Left hindlimb (tissue), 1 donor: ENCODE measurements around the gene AQP12B.

Source experiments
- DNase-seq: peaks from one replicate; pipeline ENCODE4 v3.0.0-alpha.2; 2018

Gene AQP12B

GRCh38 chr2:240717681-240718581 is 35.2 kb upstream of the AQP12B start:
- no peak for DNase-seq

- DNase-seq = no peak
Observed at GRCh38 chr2:240717181-240717641, 34.5 kb upstream of the AQP12B start.

DNA sequence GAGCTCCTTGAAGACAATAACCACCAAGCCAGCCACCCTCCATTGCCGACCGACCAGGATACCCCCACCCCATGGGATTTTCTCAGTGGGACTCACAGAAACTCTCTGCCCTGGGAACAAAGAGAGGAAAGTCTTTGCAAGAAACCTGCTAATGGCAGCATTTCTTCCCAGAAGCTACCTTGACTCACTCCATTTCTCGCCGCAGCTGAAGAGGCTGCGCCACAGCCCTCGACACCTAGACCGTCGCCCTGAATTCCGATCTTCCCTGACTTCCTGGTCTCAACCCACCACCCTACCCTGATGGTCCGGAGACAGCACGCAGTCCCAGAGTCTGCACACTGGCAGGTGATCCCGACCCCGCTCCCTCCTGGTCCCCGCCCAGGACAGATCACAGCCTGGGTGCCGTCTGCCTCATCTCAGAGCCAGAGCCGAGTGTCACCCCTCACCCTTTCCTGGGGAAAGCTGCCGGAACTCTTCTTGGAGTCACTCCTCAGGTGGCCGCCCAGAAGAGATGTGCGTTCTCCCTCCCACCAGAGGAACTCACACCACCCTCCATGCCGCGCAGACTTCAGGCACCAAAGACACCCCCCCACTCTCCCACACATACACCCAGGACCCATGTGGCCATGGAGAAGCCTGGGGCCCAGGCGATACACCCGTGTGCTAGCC is 33.6 kb upstream of the AQP12B start:
- no peak for DNase-seq

DNA sequence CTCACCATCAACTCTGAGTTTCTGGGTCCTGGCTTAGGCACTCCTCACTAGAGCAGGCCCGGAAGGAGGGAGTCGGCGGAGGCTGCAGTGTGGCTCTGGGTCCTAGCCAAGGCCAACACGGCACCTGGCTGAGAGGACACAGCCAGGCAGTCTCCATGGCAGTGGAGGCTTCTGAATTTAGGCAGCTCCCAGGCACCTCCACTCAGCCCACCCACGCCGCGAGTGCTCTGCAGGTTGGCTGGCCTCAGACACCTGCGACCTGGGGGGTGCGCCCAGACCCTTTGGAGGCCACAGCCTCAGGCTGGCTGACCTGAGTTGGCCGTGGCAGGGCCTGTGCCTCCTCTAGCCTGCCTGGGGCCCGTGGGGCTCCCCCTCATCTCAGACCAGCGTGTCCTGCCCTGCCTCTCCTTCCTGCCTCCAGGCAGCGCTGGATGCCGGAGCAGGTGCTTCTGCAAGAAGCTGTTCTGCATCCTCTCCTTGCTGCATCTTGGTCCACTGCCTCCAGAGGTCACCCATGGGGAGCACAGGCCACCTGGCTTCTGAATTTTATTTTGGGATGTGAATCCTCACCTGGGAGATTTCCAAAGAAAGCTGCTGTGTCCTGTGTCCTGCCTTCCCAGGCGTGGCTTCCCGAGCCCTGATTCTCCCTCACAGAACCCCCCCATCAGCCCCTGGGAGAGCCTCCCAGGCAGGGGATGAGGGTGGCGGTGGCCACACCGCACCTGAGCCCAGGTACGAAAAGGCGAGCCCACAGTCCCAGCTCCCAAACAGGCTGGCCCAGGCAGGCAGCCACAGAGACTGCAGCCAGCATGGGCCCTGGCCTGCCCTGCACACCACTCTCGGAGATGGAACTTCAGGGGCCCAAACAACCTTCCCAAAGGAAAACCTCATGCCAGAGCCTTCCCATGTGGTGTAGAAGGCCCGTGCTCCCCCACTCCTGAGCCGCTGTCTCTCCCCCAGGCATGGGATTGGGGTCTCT is 32.4 kb upstream of the AQP12B start:
- DNase-seq = no peak

DNA sequence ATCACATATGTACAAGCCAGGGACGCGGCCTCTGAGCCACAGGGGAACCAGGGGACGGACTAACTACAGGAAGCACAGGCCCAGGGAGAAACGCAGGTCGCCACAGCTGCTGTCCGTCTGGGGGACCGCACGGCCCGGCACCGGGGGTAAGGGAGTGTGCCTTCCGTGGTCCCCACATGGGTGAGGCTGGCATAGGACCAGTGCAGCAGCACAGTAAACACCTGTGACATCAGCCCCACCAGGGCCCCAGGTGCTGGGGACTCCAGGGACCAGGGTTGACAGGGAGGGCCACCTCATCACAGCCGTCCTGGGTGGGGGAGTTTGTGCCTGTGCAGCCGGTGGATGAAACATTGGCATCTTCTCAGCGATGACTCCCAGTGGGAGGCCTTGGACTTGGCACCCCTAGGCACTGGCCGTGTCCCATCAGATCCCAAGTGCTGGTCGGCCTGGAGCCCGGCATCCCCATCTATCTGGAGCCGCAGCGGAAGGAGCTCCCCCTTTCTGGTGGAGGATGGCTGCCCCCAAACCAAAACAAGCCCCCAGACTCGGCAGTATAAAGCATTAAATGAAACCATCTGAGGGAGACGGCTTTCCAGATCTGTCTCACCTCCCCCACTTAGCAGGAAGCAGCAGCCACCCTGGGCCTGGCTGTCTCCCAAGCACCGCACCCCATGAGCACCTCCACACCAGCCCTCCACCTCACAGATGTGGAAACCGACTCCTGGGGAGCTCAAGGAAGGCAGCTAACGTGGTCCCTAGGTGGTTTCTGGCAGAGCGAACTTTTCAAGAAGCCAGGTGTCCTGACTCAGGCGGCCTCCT is 31.5 kb upstream of the AQP12B start:
- DNase-seq = no peak

- no peak for DNase-seq
Observed at GRCh38 chr2:240713071-240713927, 30.6 kb upstream of the AQP12B start.

DNA sequence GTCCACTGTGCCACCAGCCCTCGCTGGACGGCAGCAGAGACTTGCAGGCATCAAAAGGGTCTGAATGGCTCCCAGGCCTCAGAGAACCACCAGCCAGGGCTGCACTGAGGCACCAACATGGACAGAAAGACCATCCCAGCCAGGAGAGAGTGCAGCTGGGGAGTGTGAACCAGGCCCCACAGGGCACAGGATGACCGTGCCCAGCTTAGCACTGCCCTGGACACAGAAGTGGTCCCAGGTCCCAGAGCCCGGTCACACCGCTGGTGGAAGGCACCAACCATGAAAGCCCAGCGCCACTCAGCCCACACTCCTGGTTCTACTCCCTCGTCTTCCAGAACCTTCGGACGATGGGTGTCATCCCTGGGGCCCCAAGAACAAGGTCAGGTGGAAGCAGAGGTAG is 29.4 kb upstream of the AQP12B start:
- DNase-seq = no peak

DNA sequence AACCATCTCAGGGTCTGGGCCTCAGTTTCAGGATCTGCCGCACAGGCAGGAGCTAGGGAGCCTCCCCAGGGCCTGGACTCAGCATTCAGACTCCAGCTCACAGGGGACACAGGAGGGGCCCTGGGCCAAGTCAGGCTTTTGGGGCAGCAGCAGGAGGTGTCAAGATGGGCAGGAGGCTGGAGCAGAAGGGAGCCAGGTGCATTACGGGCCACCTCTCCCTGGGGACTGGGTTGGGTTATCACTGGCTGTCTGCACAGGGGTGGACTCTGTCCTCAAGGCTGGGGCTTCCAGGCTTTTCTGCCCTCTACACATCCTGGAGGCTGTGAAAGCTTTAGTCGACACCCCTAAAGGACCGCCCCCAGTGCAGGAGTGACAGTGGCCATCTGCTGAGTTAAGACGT is 29.0 kb upstream of the AQP12B start:
- DNase-seq = no peak

DNA sequence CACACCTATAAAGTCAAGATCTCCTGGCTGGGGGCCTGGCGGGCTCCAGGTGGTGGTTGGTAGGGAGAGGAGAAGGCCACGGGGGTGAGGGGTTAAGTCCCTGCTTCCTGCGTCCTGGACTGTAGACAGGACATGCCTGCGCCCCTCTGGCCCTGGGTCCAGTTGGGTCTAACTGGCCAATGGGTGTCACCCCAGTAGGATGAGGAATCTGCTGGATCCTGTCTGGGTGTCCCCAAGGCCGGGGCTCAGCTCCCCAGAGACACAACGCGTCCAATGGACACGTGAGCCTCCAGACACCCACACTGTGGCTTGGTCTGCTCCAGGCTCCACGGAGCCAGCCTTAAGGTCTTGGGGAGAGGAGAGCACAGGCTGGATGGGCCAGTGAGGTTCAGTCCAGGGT is 28.6 kb upstream of the AQP12B start:
- DNase-seq = no peak

- DNase-seq = no peak
Observed at GRCh38 chr2:240708457-240708856, 25.8 kb upstream of the AQP12B start.

- no peak for DNase-seq
Observed at GRCh38 chr2:240707821-240708220, 25.1 kb upstream of the AQP12B start.

DNA sequence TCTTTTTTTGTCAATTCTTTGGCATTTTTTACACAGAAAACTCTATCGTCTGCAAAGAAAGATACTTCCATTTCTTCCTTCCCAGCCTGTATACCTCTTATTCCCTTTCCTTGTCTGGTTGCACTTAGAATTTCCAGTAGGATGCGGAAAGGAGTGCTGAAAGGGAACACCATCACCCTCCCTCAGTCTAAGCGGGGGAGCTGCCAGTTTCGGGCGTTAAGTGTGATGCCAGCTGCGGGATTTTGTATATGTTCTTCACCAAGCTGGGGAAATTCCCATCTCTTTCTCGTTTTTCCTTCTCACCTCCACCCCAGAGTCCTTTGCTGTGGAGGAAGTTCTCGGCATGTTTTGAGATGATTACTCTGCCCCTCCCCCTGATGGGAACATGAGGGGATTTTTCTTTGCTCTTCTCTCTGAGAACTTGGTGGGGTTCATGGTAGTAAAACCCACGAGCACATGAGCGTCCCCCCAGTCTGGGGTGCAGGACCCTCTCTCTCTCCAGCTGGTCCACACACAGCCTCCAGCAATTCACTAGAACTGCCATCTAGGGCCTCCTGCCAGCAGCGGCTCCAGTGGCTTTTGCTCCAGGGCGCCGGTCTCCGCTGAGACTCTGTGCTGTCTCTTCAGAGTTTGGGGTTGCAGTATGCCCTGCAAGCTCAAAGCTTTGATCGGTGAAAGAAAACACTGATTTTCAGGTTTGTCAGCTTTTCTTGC is 24.5 kb upstream of the AQP12B start:
- no peak for DNase-seq

- DNase-seq = peak; percentile 19
Observed at GRCh38 chr2:240705204-240705791, 22.6 kb upstream of the AQP12B start.

GRCh38 chr2:240704651-240705050 is 22.0 kb upstream of the AQP12B start:
- DNase-seq = peak; percentile 16

DNA sequence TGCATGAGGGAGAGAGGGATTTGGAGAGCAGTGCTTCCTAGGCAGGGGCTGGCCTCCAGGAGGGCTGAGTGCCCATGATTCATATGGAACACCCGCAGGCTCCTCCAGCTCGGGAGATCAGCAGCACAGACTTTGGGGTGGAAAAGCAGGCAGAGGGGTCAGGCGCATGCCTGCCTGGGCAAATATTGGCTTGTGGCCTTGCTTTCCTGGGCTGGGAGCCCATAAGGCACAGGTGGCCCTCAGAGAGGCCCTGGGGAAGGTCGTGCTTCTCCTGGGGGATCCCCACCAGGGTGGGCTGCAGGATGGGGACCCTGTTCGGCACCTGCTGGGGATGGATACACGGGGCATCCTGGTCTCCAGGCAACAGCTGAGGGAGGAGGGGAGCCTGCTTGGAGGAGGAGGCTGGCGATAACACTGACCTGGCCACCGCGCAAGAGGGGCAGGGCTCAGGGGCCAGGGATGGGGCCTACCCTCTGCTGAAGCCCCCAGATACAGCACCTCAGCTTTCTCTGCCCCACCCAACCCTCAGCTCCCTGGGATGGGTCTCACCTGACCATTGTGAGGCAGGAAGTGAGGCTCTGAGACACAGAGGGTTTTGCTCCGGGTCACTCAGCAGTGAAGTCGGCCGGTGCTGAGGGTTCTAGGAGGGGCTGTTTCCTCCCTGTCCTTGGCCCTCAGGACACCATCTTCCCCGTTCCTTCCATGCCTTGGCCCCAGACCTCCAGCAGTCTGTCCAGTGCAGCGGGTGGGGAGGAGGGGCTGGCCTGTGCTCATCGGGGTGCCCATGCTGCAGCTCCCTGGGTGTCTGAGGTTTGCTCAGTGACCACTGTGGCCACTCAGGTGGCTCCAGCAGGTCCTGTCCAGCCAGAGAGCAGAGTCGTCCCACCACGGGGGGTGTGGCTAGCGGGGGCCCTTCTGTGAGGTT is 21.0 kb upstream of the AQP12B start:
- DNase-seq = peak; percentile 19

DNA sequence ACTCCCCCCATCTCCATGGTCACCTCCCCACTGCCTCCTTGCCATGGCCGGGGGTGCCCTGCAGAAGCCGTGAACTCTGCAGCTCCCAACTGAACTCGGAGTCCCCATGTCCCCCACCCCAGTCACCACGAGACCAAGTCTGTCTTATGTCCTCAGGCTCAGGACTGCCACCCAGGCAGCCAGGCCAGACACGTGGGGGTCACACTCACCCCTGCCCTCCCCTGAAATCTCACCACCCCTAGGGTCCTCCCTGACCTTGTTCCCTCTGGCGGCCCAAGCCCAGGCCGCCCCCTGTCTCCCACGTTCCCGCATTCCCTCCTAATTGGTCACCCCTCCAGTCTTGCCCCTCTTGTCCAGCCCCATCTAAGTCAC is 19.9 kb upstream of the AQP12B start:
- DNase-seq = peak; percentile 8

- peak; percentile 26 for DNase-seq
Observed at GRCh38 chr2:240701736-240702639, 19.3 kb upstream of the AQP12B start.
